NT2/D1 (cell line): ENCODE data around the gene RTF1.
A peak's percentile ranks its signal among the peaks of the same experiment; 100 is the strongest.
"Not testable (repeated sequence)": the region's sequence is repeated elsewhere in the genome, so short reads cannot be mapped to it uniquely, and the experiment has no call there.

Experiments used
- DNase-seq: peaks from one replicate; pipeline ENCODE4 v3.0.0-alpha.2; 2011; ENCODE audit warnings: low read depth, low spot score
- H3K27me3 ChIP-seq: 2 replicates; pipeline ENCODE4 v1.6.0; 2011; ENCODE audit warnings: mild to moderate bottlenecking; ENCODE audit not compliant: insufficient read length, insufficient read depth
- H3K36me3 ChIP-seq: 2 replicates; pipeline ENCODE4 v1.6.1; 2011; ENCODE audit warnings: mild to moderate bottlenecking, low read length, mixed read lengths; ENCODE audit not compliant: insufficient read depth, insufficient read length
- H3K4me1 ChIP-seq: 2 replicates; pipeline ENCODE4 v1.5.1; 2011; ENCODE audit not compliant: insufficient read depth, insufficient read length
- H3K4me3 ChIP-seq: 2 replicates; pipeline ENCODE4 v1.5.1; 2011; ENCODE audit warnings: low read depth; ENCODE audit not compliant: insufficient read length
- H3K9ac ChIP-seq: 2 replicates; pipeline ENCODE4 v1.6.0; 2011; ENCODE audit warnings: low read depth; ENCODE audit not compliant: insufficient read length
- H3K9me3 ChIP-seq: 2 replicates; pipeline ENCODE4 v1.5.1; 2011; ENCODE audit warnings: mild to moderate bottlenecking, low read length; ENCODE audit not compliant: insufficient read depth
- SUZ12 ChIP-seq: IDR thresholded peaks from 2 replicates; pipeline ENCODE4 v1.6.1; 2011; ENCODE audit not compliant: insufficient read length, insufficient read depth; ENCODE audit errors: extremely low read depth
- YY1 ChIP-seq: IDR thresholded peaks from 2 replicates; pipeline ENCODE4 v1.6.1; 2011; ENCODE audit not compliant: insufficient read length, insufficient read depth
- ZNF274 ChIP-seq: IDR thresholded peaks from 2 replicates; pipeline ENCODE4 v1.6.1; 2011; ENCODE audit warnings: mild to moderate bottlenecking, low read depth, low read length

Gene RTF1

GRCh38 chr15:41465822-41466421, 49.0 kb downstream of the RTF1 start:
- Histone ChIP-seq H3K9ac (no peak overlapping the region), H3K27me3 (no peaks in the 10 kb centered on the region), H3K4me1 (no peaks in the 10 kb centered on the region), H3K4me3 (no peak overlapping the region), H3K36me3 (peaks cover 48% of the 10 kb centered on the region), H3K9me3 (no peaks in the 10 kb centered on the region)
- TF ChIP-seq YY1 (no peak), ZNF274 (no peak), SUZ12 (no peak)
- DNase-seq, result peak; percentile 16

DNA sequence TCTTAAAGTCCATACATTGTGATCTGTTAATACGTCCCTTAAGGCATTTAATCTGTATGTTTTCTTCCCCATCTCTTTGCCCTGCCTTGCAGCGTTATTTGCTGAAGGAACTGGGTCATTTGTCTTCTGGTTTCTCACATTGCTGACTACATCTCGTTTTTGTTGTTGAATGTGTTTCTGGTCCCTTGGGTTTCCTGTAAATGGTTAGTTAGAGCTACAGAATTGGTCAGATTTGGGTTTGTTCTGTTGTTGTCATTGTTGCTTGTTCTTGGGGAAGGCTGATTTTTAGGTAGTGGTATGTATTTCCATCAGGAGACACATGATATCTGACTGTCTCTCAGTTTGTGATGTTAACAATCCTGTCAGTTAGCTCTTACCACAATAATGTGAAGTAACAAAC, 49.8 kb downstream of the RTF1 start:
- Histone ChIP-seq H3K4me3 (no peak overlapping the region), H3K9me3 (no peaks in the 10 kb centered on the region), H3K27me3 (no peaks in the 10 kb centered on the region), H3K36me3 (peaks cover 55% of the 10 kb centered on the region), H3K4me1 (no peaks in the 10 kb centered on the region), H3K9ac (no peak overlapping the region)
- TF ChIP-seq ZNF274 (no peak), SUZ12 (no peak)
- no peak for DNase-seq

DNA sequence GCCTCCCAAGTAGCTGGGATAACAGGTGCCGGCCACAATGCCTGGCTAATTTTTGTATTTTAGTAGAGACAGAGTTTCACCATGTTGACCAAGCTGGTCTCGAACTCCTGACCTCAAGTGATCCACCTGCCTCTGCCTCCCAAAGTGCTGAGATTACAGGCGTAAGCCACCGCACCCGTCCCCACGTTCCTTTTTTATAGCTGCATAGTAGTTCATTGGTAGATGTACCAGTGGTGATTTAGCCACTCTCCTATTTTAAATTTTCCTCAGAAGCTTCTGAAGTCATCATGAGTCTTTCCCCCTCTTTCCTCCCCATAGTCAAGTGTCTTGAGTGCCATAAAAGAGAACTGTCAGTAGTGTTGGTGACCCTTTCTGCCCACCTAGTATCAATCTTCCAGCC, 52.7 kb downstream of the RTF1 start:
- not testable (repeated sequence) for H3K9ac ChIP-seq, H3K4me3 ChIP-seq, H3K27me3 ChIP-seq, DNase-seq, H3K4me1 ChIP-seq, H3K9me3 ChIP-seq
- H3K36me3 ChIP-seq, result peaks cover 64% of the 10 kb centered on the region

GRCh38 chr15:41473418-41473817, 56.5 kb downstream of the RTF1 start:
- Histone ChIP-seq H3K9me3 (no peaks in the 10 kb centered on the region), H3K9ac (no peak overlapping the region), H3K27me3 (no peaks in the 10 kb centered on the region), H3K36me3 (peaks cover 79% of the 10 kb centered on the region), H3K4me1 (no peaks in the 10 kb centered on the region), H3K4me3 (no peak overlapping the region)
- DNase-seq, result no peak
- TF ChIP-seq ZNF274 (no peak), YY1 (no peak), SUZ12 (no peak)

DNA sequence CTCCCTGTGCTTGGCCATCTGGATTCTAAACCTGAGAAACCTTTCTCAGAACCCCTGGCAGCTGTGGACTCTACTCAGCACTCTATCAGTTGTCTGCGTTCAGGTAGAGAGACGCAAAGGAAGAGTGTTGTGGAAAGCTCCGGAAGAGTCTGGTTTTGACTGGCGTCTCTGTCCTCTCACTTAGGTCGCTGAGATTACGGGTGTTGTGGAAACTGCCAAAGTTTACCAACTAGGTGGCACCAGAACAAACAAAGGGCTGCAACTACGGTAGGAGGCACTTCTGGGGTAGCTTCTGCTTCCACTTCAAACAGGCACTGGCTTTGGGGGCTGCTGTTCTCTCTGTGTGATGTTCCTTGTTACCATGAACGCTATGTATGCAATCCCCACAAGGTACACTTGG, 57.5 kb downstream of the RTF1 start:
- no peaks in the 10 kb centered on the region for H3K9me3 ChIP-seq
- DNase-seq, result no peak
- H3K4me3 ChIP-seq, result no peak overlapping the region
- no peaks in the 10 kb centered on the region for H3K27me3 ChIP-seq
- no peaks in the 10 kb centered on the region for H3K4me1 ChIP-seq
- peaks cover 80% of the 10 kb centered on the region for H3K36me3 ChIP-seq
- no peak overlapping the region for H3K9ac ChIP-seq
- TF ChIP-seq ZNF274, result no peak
- no peak for TF ChIP-seq SUZ12
- TF ChIP-seq YY1, result no peak

DNA sequence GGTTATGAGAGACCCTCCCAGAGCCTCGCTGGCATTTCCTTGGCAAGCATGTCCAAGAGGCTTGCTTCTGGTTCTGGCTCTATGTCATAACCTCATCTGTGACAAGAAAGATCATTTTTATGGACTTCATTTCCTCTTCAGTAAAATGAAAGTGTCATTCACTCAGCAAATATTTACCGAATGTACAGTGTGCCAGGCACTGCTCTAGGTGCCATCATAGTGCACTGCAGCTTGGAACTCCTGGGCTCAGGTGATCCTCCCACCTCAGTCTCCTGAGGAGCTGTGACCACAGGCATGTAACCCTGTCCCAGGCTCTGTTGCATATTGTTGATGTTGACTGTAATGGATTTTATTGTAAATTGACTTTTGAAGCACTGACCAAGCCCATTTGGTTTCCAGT, 58.0 kb downstream of the RTF1 start:
- no peak for DNase-seq
- H3K4me1 ChIP-seq, result no peaks in the 10 kb centered on the region
- no peaks in the 10 kb centered on the region for H3K9me3 ChIP-seq
- no peaks in the 10 kb centered on the region for H3K27me3 ChIP-seq
- no peak for TF ChIP-seq YY1
- TF ChIP-seq SUZ12, result no peak
- TF ChIP-seq ZNF274, result no peak
- no peak overlapping the region for H3K9ac ChIP-seq
- H3K36me3 ChIP-seq, result peaks cover 78% of the 10 kb centered on the region
- H3K4me3 ChIP-seq, result no peak overlapping the region

- H3K9ac ChIP-seq, result no peak overlapping the region
- H3K36me3 ChIP-seq, result peaks cover 79% of the 10 kb centered on the region
Measured at GRCh38 chr15:41476416-41477048, 59.6 kb downstream of the RTF1 start.

More at GRCh38 chr15:41476416-41477048, 59.6 kb downstream of the RTF1 start:
- DNase-seq, result no peak
- TF ChIP-seq SUZ12, result no peak
- no peak for TF ChIP-seq YY1
- TF ChIP-seq ZNF274, result no peak
- no peaks in the 10 kb centered on the region for H3K27me3 ChIP-seq
- no peak overlapping the region for H3K4me3 ChIP-seq
- no peaks in the 10 kb centered on the region for H3K4me1 ChIP-seq
- no peaks in the 10 kb centered on the region for H3K9me3 ChIP-seq
